ENCODE data around the gene PIK3AP1. TPM values are rescaled to one million over a fixed set of nuclear protein-coding genes. Genes with fewer than 3 reads are reported as not detected.

The PIK3AP1 gene
- total RNA-seq, 1 experiment from 2014 or later, result 7.1 TPM

- TF ChIP-seq ZFX (IDR thresholded peaks at IDR 0.05) (no peak), EZH2phosphoT487 (IDR thresholded peaks at IDR 0.05; ENCODE audit: borderline replicate concordance) (no peak), EZH2 (IDR thresholded peaks at IDR 0.05) (no peak), SP1 (IDR thresholded peaks at IDR 0.05; ENCODE audit: low read depth) (no peak), RAD21 (IDR thresholded peaks at IDR 0.05; ENCODE audit: low read depth) (no peak), TCF7L2 (IDR thresholded peaks at IDR 0.05; ENCODE audit: borderline replicate concordance, extremely low read depth, insufficient read depth, insufficient read length) (no peak)
Observed at GRCh38 chr10:96768136-96768535, 47.8 kb upstream of the PIK3AP1 start (continued).

- Histone ChIP-seq H3K79me2 (ENCODE audit: insufficient read depth, low read length) (no peaks in the 10 kb centered on the region), H3K36me3 (ENCODE audit: control insufficient read depth in 1 of 2, insufficient read depth in 2 of 2, low read length in 2 of 2) (no peaks in the 10 kb centered on the region), H3K4me3 (replicated peaks in 1 of 2; ENCODE audit: low read depth in 1 of 2, low read length in 2 of 2) (no peak overlapping the region), H2AFZ (ENCODE audit: low read depth, low read length, poor library complexity, severe bottlenecking) (no peak overlapping the region), H3K27me3 (ENCODE audit: insufficient read depth, low read length) (no peaks in the 10 kb centered on the region), H3K27ac (ENCODE audit: low read depth, low read length) (no peak overlapping the region), H3K4me2 (ENCODE audit: low read length) (no peak overlapping the region), H3K9me2 (ENCODE audit: insufficient read depth) (no peaks in the 10 kb centered on the region), H3K9me3 (ENCODE audit: control insufficient read depth in 1 of 2, insufficient read depth in 1 of 2, low read depth in 1 of 2, low read length in 2 of 2) (peaks cover 3 to 5% of the 10 kb centered on the region in 2 experiments; a peak in 1 of 4 replicates), H3K4me1 (ENCODE audit: control insufficient read depth in 1 of 2, insufficient read depth in 2 of 2, low read length in 2 of 2) (no peaks in the 10 kb centered on the region), H3K9ac (ENCODE audit: low read length) (no peak overlapping the region), H4K20me1 (ENCODE audit: insufficient read depth) (no peaks in the 10 kb centered on the region)
- ATAC-seq, result no peak
- intact Hi-C loops (cut with micrococcal nuclease), result no loop called here
- POLR2A ChIA-PET, result no interaction called here
- RAD21 ChIA-PET (ENCODE audit: low non-redundant PET in 1 of 2, low total read pairs in 2 of 2, uncharacterized antibody in 2 of 2, unreplicated experiment in 2 of 2), result no interaction called here
- no peak for DNase-seq (ENCODE audit: low read depth, low spot score)
- CTCF ChIA-PET, result interaction anchor here (2.1 kb wide), 1 partner anchor 257 kb away, joined by 11 read pairs; no protein-coding TSS in a partner anchor
- BruUV-seq (replicated peaks), result no TSS peak
- TF ChIP-seq ZBTB33 (IDR thresholded peaks at IDR 0.05; ENCODE audit: extremely low read depth, insufficient replicate concordance, low read length), result no peak
- TF ChIP-seq ZFX (IDR thresholded peaks at IDR 0.05), result no peak
- TF ChIP-seq SP1 (IDR thresholded peaks at IDR 0.05; ENCODE audit: low read depth), result no peak
- TF ChIP-seq RAD21 (IDR thresholded peaks at IDR 0.05; ENCODE audit: low read depth), result no peak
- no peak for TF ChIP-seq CBX3 (IDR thresholded peaks at IDR 0.05; ENCODE audit: low read depth)
- no peak for TF ChIP-seq EZH2 (IDR thresholded peaks at IDR 0.05)
- no peak for TF ChIP-seq MAX (IDR thresholded peaks at IDR 0.05)
- TF ChIP-seq REST (IDR thresholded peaks at IDR 0.05; ENCODE audit: low read depth), result no peak
- TF ChIP-seq SRF (IDR thresholded peaks at IDR 0.05; ENCODE audit: low read depth), result no peak
- TF ChIP-seq POLR2AphosphoS5 (IDR thresholded peaks at IDR 0.05; ENCODE audit: low read depth, low read length), result no peak
- TF ChIP-seq JUND (IDR thresholded peaks at IDR 0.05), result no peak
Observed at GRCh38 chr10:96767611-96768010, 47.3 kb upstream of the PIK3AP1 start.

Data from HCT116 (cell line).